Measurements from ENCODE around the gene CSNK1E.
A peak's percentile ranks its signal among the peaks of the same experiment; 100 is the strongest.
"Not testable (repeated sequence)": the region's sequence is repeated elsewhere in the genome, so short reads cannot be mapped to it uniquely, and the experiment has no call there.

The CSNK1E gene

GRCh38 chr22:38347181-38347943 lies 30.1 kb upstream of the CSNK1E start:
- no peak overlapping the region for H3K27ac Mint-ChIP-seq
- no peak overlapping the region for H3K4me3 Mint-ChIP-seq
- H3K27me3 Mint-ChIP-seq (ENCODE audit: low read depth): peaks cover 2% of the 10 kb centered on the region
- no peaks in the 10 kb centered on the region for H3K36me3 Mint-ChIP-seq (ENCODE audit: low read depth)
- no peak for DNase-seq (ENCODE audit: low spot score)
- no peaks in the 10 kb centered on the region for H3K4me1 Mint-ChIP-seq (ENCODE audit: low read depth)
- no peaks in the 10 kb centered on the region for H3K9me3 Mint-ChIP-seq

GRCh38 chr22:38346506-38346905 lies 29.3 kb upstream of the CSNK1E start:
- Mint-ChIP-seq H3K4me3 (no peak overlapping the region), H3K27me3 (ENCODE audit: low read depth) (peaks cover 2% of the 10 kb centered on the region), H3K36me3 (ENCODE audit: low read depth) (no peaks in the 10 kb centered on the region), H3K27ac (no peak overlapping the region), H3K9me3 (no peaks in the 10 kb centered on the region), H3K4me1 (ENCODE audit: low read depth) (no peaks in the 10 kb centered on the region)
- DNase-seq (ENCODE audit: low spot score): no peak

DNA sequence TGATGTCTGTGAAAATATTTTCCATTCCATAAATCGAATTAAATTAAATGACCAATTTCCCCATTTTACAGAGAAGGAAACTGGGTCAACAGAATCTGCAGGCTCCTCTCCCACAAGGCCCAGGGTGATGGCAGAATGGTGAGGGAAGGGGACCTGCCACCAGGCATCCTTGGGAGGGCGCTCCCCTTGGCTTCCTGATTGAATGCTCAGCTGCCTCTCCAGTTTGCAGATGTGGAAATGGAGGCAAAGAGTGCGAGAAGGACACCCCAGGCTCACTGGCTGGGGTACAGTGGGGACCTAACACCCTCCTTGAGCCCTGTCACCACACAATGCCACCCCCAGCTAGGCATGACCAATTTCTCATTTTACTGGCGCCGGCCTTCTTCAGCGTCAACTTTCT lies 28.5 kb upstream of the CSNK1E start:
- Mint-ChIP-seq H3K36me3 (ENCODE audit: low read depth) (no peaks in the 10 kb centered on the region), H3K4me3 (no peak overlapping the region), H3K4me1 (ENCODE audit: low read depth) (no peaks in the 10 kb centered on the region), H3K9me3 (no peaks in the 10 kb centered on the region), H3K27me3 (ENCODE audit: low read depth) (peaks cover 2% of the 10 kb centered on the region), H3K27ac (no peak overlapping the region)
- DNase-seq (ENCODE audit: low spot score): no peak

DNA sequence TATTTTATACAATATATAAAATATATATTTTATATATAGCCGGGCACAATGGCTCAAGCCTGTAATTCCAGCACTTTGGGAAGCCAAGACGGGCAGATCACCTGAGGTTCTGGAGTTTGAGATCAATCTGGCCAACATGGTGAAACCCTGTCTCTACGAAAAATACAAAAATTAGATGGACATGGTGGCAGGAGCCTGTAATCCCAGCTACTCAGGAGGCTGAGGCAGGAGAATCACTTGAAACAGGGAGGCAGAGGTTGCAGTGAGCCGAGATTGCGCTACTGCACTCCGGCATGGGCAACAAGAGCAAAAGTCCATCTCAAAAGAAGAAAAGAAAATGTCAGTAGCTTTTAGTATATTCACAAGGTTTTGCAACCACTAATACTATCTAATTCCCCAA lies 22.7 kb upstream of the CSNK1E start:
- H3K9me3 Mint-ChIP-seq; H3K4me3 Mint-ChIP-seq; H3K27ac Mint-ChIP-seq; H3K27me3 Mint-ChIP-seq (ENCODE audit: low read depth); DNase-seq (ENCODE audit: low spot score); H3K36me3 Mint-ChIP-seq (ENCODE audit: low read depth); H3K4me1 Mint-ChIP-seq (ENCODE audit: low read depth): not testable (repeated sequence)

- Mint-ChIP-seq H3K4me3 (no peak overlapping the region), H3K9me3 (no peaks in the 10 kb centered on the region), H3K27ac (no peak overlapping the region), H3K4me1 (ENCODE audit: low read depth) (peaks cover 2% of the 10 kb centered on the region), H3K36me3 (ENCODE audit: low read depth) (no peaks in the 10 kb centered on the region), H3K27me3 (ENCODE audit: low read depth) (peaks cover 10% of the 10 kb centered on the region)
- no peak for DNase-seq (ENCODE audit: low spot score)
Measured at GRCh38 chr22:38338772-38339379, 21.6 kb upstream of the CSNK1E start.

GRCh38 chr22:38336699-38337098 lies 19.5 kb upstream of the CSNK1E start:
- no peaks in the 10 kb centered on the region for H3K9me3 Mint-ChIP-seq
- H3K4me3 Mint-ChIP-seq: peak overlapping the region; percentile 74
- H3K27ac Mint-ChIP-seq: no peak overlapping the region
- H3K4me1 Mint-ChIP-seq (ENCODE audit: low read depth): peaks cover 2% of the 10 kb centered on the region
- peaks cover 9% of the 10 kb centered on the region for H3K27me3 Mint-ChIP-seq (ENCODE audit: low read depth)
- H3K36me3 Mint-ChIP-seq (ENCODE audit: low read depth): no peaks in the 10 kb centered on the region
- no peak for DNase-seq (ENCODE audit: low spot score)

- Mint-ChIP-seq H3K27ac (no peak overlapping the region), H3K9me3 (no peaks in the 10 kb centered on the region), H3K27me3 (ENCODE audit: low read depth) (peaks cover 9% of the 10 kb centered on the region), H3K36me3 (ENCODE audit: low read depth) (no peaks in the 10 kb centered on the region), H3K4me1 (ENCODE audit: low read depth) (peaks cover 2% of the 10 kb centered on the region), H3K4me3 (no peak overlapping the region)
- no peak for DNase-seq (ENCODE audit: low spot score)
Measured at GRCh38 chr22:38335077-38335476, 17.8 kb upstream of the CSNK1E start.

- peaks cover 2% of the 10 kb centered on the region for H3K27me3 Mint-ChIP-seq (ENCODE audit: low read depth)
- H3K4me3 Mint-ChIP-seq: no peak overlapping the region
- H3K9me3 Mint-ChIP-seq: no peaks in the 10 kb centered on the region
- H3K36me3 Mint-ChIP-seq (ENCODE audit: low read depth): no peaks in the 10 kb centered on the region
- no peak overlapping the region for H3K27ac Mint-ChIP-seq
- no peak for DNase-seq (ENCODE audit: low spot score)
- H3K4me1 Mint-ChIP-seq (ENCODE audit: low read depth): no peaks in the 10 kb centered on the region
Measured at GRCh38 chr22:38327805-38328204, 10.6 kb upstream of the CSNK1E start.

GRCh38 chr22:38327396-38327795 lies 10.2 kb upstream of the CSNK1E start:
- H3K9me3 Mint-ChIP-seq: no peaks in the 10 kb centered on the region
- no peak overlapping the region for H3K4me3 Mint-ChIP-seq

GRCh38 chr22:38325587-38325986 lies 8.4 kb upstream of the CSNK1E start:
- DNase-seq (ENCODE audit: low spot score): no peak
- peaks cover 2% of the 10 kb centered on the region for H3K27me3 Mint-ChIP-seq (ENCODE audit: low read depth)
- no peaks in the 10 kb centered on the region for H3K36me3 Mint-ChIP-seq (ENCODE audit: low read depth)
- H3K9me3 Mint-ChIP-seq: no peaks in the 10 kb centered on the region
- H3K27ac Mint-ChIP-seq: no peak overlapping the region
- no peak overlapping the region for H3K4me3 Mint-ChIP-seq
- H3K4me1 Mint-ChIP-seq (ENCODE audit: low read depth): no peaks in the 10 kb centered on the region

More at GRCh38 chr22:38327396-38327795, 10.2 kb upstream of the CSNK1E start:
- Mint-ChIP-seq H3K27me3 (ENCODE audit: low read depth) (peaks cover 2% of the 10 kb centered on the region), H3K4me1 (ENCODE audit: low read depth) (no peaks in the 10 kb centered on the region), H3K36me3 (ENCODE audit: low read depth) (no peaks in the 10 kb centered on the region), H3K27ac (no peak overlapping the region)
- DNase-seq (ENCODE audit: low spot score): no peak

DNA sequence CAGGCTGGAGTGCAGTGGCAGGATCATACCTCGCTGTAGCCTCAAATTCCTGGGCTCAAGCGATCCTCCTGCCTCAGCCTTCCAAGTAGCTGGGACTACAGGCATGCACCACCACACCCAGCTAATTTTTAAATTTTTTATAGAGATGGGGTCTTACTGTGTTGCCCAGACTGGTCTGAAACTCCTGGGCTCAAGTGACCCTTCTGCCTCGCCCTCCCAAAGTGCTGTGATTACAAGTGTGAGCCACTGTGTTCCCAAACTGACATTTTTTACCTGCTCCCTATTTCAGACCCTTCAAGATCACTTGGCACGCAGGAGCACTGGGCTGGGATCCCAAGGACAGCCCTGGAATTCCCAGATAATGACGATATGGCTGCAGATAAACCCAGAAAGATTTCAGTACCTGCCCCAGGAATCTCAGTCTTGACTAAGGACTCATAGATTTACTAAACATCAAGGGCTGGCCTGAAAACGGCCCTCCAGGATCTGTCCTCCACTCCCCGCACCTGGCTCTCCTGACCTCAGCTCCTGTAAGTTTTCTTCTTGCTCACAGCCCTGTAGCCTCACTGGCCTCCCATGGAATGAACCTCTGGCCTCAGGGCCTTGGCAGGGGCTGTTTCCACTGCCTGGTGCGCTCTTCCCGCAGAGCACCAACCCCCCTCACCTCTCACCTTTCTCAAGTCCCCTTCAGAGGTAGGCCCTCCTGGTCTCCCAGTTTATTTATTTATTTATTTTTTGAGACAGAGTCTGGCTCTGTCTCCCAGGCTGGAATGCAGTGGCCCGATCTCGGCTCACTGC lies 3.6 kb upstream of the CSNK1E start:
- no peaks in the 10 kb centered on the region for H3K36me3 Mint-ChIP-seq (ENCODE audit: low read depth)
- H3K27ac Mint-ChIP-seq: peak overlapping the region; percentile 60
- H3K4me1 Mint-ChIP-seq (ENCODE audit: low read depth): peaks cover 12% of the 10 kb centered on the region
- H3K27me3 Mint-ChIP-seq (ENCODE audit: low read depth): no peaks in the 10 kb centered on the region
- DNase-seq (ENCODE audit: low spot score): no peak
- no peak overlapping the region for H3K4me3 Mint-ChIP-seq
- H3K9me3 Mint-ChIP-seq: no peaks in the 10 kb centered on the region

- DNase-seq (ENCODE audit: low spot score): no peak
- peak overlapping the region; percentile 55 for H3K27ac Mint-ChIP-seq
Measured at GRCh38 chr22:38318792-38319773, 1.9 kb upstream of the CSNK1E start.

DNA sequence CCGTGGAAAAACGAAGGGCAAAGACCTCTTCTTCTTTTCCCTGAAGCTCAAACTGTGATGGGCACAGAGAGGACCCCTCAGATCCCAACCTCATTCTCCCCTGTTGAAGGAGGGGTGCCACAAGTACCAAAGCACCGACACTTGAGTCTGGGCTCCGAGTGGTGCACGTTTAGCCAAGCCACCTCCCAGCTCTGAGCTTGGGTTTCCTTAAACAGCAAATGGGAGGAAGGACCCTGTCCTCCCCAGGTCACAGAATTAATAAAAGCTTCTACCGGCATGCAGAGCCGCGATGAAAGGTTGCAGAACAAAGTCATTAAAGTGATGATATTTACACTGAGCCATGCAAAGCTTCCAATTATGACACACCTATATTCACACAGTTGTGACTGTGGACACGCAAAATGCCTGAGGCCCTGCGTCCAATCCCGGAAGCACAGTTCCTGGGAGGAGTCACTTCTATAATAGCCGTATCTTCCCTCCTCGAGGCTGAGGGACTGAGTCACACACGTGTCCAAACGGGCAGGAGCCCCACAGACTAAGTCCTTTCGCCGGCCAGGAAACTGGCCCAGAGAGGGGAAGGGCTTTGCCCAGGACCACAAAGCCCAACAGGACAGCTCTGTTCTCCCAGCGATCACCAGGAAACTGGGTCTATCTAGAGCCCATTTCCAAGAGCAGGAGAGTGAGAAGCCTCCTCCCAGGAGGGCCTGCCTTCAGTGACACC lies 922 bp upstream of the CSNK1E start:
- Mint-ChIP-seq H3K9me3 (no peaks in the 10 kb centered on the region), H3K4me1 (ENCODE audit: low read depth) (peaks cover 34% of the 10 kb centered on the region), H3K27ac (peak overlapping the region; percentile 89), H3K36me3 (ENCODE audit: low read depth) (peaks cover 2% of the 10 kb centered on the region), H3K27me3 (ENCODE audit: low read depth) (no peaks in the 10 kb centered on the region), H3K4me3 (peak overlapping the region; percentile 85)
- no peak for DNase-seq (ENCODE audit: low spot score)

More at GRCh38 chr22:38318792-38319773, 1.9 kb upstream of the CSNK1E start:
- Mint-ChIP-seq H3K4me3 (peak overlapping the region; percentile 32), H3K27me3 (ENCODE audit: low read depth) (no peaks in the 10 kb centered on the region), H3K9me3 (no peaks in the 10 kb centered on the region), H3K36me3 (ENCODE audit: low read depth) (no peaks in the 10 kb centered on the region), H3K4me1 (ENCODE audit: low read depth) (peaks cover 27% of the 10 kb centered on the region)
